ENCODE measurements around the gene FAM98C.

- TF ChIP-seq EZH2 (IDR thresholded peaks at IDR 0.05; ENCODE audit: insufficient read depth, poor library complexity, severe bottlenecking) (no peak), EZH2phosphoT487 (IDR thresholded peaks at IDR 0.05; ENCODE audit: insufficient read depth, low read depth) (no peak)
These were observed at the start of gene FAM98C for GRCh38 chr19:38402967-38403674.

All from GM23248 (cell line).